T-helper 1 cell (primary cell): ENCODE results near the gene NTRK2.

Experiments used
- DNase-seq, 5 donors: peaks; one replicate each; pipeline ENCODE4 v3.0.0-alpha.2; 2012 to 2020

Gene NTRK2

DNA sequence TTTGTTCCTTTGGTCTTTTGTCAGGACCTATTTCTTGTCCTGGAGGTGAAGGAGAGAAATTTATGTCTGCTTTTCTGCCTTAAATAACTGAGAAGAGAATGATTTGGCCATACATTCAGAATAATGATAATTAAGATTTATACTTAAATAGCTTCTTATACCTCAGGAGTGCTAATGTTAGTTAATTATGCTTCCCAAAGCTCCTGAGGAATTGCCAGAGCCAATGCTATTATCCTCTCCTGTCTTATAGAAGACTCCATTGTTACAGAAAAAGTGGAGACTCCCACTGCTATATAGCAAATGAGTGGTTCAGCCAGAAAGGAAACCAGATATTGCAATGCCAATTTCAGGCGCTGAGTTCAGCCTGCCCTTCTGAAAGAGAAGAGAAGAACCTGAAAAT is 67.0 kb downstream of the NTRK2 start:
- DNase-seq = no peak

DNA sequence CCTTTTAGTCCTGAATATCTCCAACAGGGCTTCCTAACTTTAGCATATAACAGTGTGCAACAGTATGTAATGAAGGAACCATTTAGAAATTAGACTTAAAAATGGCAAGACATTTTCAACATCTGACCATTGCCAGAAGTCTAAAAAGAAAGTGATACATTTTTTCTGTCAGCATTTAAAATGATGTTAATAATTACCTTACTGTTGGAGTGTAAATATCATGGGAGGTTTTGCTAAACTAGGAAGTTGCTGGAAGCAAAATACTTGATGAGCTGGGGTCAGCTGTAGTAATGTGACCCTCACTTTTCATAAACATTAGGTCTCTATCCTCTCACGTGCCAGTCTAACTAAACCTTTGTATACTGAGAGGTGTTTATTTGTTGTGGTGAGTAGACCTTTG is 68.8 kb downstream of the NTRK2 start:
- DNase-seq = no peak

DNA sequence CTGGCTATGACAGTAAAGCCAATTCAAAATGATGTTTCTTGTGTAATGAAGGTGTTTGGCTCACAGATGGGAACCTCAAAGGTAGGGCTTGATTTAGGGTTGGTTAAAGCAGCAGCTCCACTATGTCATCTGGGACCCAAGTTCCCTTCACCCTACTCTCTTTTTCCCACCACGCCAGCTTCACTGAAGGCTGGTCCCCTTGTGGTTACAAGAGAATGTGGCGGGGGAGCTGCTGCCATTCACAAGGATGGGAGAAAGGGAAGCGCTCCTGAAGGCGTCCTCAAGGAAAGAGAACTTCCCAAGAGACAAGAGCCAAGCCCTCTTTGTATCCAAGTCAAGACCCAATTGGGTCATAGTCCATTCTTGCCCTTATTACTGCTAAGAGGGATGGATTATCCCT is 72.7 kb downstream of the NTRK2 start:
- DNase-seq = no peak

DNA sequence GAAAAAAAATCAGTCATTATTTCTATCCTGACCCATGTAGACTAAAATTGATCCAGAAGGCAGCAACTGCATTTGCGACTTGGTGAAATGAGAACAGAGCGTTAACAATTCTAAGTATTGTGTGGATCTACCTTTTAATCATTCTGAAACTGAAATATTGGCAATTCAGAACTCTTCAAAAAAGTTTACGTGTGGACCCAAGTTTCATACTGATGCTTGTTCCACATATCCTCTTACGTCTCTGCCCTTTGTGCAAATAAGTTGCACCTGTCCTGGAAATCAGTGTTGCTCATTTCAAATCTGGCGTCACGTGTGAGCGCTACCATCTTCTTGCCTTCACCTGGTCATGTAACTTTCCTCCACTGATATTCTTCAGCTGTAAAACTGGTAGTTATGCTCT is 74.7 kb downstream of the NTRK2 start:
- peak in 1 of 5 donors; percentile 56 for DNase-seq

DNA sequence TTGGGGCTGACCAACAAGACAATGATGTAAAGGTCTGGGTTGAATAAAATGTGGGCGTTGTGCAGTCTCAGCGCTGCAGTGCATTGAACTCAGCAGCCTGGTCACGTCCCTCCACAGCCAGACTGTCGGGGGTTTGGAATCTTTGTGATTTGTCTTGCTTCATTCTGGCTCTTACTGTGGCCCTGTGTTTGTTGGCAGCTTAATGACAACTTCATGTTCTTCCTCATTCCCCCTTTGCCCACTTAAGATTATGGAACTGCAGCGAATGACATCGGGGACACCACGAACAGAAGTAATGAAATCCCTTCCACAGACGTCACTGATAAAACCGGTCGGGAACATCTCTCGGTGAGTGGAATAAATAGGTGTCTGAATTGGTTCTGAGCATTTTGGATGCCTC is 75.2 kb downstream of the NTRK2 start:
- DNase-seq = no peak

DNA sequence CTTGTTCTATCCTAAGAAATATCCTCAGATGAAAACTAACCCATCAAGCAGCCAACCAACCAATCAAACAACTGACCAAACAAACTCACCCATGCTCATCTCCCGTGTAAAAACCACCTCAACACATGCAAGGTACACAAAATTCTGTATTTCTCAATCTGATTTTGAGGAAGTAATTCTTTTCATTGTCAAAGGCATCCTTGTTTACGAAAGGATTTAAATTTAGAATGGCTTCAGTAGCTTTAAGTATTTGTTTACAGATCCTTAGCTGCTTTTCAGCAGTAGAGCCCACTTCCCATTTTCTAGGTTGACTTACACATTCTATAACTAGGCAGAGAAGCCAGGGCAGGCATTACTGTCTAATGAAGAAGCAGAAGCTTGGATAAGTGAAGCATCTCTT is 78.6 kb downstream of the NTRK2 start:
- DNase-seq = no peak

DNA sequence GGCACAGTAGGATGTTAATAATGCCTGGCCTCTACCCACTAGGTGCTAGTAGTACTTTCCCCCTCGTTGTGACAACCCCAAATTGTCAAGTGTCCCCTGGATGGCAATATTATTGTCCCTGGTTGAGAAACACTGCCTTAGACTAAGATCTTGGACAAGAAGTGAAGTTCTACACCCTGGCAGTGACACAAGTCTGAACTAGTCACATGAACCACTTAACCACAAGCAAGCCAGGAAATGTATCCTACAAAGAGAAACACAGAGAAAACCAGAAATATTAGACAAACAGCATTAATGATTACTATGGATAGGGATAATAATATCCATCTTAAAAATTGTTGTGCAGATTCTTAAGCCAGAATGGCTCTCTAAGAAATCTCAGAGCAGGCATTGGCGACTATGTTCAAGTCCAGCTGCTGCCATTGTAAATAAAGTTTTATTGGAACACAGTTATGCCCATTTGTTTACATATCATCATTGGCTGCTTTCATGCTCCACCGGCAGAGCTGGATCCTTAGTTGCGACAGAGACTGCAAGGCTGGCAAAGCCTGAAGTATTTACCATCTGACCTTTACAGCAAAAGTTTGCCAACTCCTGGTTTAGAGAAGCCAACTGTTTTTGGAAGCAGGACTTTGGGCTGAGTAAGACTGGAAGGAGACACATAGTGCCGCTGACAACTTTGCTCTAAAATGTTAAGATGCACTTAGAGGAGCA is 80.8 kb downstream of the NTRK2 start:
- peak in 1 of 5 donors; percentile 37 for DNase-seq

DNA sequence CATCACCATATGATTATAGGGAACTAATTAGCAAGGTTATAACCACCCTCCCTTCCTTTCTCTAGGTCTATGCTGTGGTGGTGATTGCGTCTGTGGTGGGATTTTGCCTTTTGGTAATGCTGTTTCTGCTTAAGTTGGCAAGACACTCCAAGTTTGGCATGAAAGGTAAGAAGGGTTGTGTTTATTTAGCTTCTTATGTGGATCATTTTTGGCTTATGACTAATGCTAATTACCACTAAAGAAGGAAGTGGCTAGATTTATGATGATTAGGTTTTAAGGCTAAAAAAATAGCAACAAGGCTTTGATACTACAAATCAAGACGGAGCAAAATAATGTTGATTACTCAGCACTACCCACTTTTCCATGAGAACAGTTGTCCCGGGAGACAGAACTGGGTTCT is 82.4 kb downstream of the NTRK2 start:
- DNase-seq = peak in 1 of 5 donors; percentile 40

DNA sequence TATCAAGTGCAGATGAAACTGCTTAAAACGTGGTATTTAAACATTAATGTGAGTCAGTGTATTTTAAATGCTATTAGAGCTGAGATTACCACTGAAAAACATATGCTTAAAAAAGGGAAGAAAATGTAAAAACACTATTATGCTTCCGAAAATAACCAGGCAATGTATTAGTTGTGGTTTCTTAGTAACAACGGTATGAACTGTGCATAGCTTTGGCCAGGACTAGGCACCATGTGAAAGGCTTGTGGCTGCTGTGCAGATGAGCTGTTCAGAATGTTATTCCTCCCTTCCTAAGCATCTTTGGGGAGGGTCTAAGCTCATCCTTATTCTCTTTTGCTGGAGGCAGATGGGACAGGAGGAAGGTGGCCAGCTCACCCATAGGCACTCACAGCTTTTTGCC is 84.9 kb downstream of the NTRK2 start:
- DNase-seq = no peak

DNA sequence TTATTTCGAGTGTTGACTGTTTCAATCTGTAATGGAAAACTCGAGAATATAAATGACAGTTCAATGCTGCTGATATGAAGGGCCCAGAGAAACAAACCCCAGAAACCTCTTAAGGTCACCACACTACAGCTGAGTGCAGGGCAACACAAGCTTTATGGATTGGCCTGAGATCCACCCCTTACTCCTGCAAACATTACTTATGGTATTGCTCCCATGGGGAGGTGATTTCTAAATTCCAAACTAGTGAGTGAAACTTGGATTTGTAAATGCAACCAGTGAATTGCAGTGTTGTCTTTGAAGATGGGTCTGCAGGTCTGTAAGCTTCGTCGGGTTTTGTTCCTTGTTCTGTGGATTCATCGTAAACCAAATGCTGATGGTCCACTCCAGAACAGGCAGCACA is 85.4 kb downstream of the NTRK2 start:
- DNase-seq = no peak

DNA sequence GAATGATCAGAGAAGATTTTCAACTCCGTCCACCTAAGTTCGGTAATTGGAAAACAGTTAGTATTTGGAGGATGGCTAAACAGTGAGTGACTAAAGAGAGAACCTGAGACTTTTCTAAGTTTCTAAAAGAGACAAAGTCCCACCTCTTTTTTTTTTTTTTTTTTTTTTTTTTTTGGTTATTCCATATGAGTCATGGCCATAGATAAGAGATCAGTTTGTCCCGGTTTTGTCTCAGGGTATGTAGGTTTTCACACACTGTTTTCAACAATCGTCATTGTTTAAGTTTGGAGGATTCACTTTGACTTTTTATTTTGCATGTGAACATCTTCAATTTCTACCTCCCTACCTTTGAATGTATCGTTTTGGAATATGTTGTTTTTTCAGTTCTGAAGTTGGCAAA is 85.9 kb downstream of the NTRK2 start:
- DNase-seq = no peak

DNA sequence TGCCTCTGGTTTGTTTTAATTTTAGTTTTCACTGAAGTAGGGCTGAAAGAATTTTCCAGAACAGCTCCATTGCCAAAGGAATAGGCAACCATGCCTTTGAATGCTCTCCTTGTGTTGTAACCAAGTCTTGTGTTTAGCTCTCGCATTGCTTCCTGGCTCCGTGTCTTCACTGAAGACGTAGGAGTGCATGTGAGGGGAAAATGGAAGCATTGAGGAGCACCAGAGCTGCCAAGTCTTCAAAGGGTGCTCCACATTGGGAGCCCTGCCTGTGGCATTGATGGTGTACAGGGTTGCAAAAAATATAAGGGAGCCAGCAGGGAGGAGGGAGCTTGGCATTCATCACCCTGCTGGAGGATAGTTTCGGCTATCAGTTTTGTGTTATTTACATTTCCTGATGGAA is 86.6 kb downstream of the NTRK2 start:
- DNase-seq = no peak

DNA sequence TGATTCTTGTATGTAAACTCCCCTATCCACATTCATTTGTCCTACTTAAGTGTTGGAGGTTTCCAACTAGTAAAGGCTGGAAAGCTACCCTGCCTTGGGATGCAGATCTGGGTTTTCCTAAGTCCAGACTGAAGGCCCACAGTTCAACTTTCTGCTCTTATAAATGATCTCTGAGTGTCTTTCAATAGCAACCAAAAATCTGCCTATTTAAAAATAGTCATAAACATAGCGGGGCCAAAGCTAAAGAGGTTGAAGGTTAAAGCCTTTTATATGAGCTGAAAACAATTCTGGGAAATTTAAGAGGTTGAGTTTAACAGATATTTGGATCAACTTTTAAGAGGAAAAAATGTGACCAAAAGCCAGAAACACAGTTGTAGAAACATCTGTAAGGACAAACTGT is 87.2 kb downstream of the NTRK2 start:
- no peak for DNase-seq

DNA sequence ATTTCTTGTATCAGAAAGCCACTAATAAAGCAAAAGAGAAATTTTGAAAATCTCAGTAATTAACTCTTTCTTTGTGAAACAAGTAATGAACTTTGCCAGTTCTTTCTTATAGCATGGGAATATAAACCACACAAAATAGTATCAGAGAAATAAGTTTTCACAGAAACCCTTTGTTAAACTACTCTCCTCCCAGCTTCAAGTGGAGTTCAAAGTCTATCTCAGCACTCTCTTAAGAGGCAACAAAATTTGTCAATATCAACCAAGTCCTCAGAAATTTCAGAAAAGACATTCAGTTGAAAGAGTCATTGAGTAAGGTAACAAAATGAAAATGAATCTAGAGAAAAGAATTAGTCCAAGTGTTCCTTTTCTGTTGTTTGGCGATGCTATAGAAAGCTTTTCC is 89.3 kb downstream of the NTRK2 start:
- DNase-seq = no peak

DNA sequence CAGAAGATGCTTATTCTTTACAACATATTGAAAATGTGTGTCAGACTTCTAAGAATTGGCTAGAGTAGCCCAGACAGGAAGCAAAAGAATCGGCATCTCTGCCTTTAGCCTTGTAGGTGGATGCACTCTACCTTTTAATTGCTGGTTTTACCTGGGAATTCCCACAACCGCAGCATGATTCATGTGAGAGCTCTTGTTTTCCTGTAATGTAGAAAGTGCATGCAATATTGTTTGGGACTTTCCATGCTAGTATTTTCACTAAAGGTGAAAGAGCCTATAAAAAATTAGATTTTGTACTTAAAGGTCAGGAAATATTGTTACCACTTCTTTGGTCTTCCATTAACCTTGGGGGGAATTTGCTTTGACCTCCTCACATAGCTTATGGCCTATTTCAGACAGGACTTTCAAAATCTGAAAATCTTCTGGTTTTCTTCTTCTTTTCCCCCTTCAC is 89.8 kb downstream of the NTRK2 start:
- peak in 1 of 5 donors; percentile 55 for DNase-seq

DNA sequence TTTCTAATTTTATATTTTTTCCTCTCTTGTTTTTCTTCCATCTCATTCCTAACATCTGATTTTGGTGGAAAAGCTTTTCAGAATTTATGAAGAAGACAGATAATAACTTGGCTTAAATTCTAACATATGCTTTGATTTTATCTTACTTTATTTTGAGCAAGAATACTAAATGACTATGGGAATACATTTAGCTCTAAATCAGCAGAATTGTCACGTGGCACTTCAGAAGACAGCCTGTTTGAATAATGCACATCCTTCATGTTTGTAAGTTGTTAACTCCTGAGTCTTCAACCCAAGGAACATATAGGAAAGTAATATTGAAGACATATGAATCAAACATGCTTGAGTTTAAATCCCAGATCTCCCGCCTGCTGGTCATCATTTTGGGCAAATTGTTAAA is 90.3 kb downstream of the NTRK2 start:
- no peak for DNase-seq

DNA sequence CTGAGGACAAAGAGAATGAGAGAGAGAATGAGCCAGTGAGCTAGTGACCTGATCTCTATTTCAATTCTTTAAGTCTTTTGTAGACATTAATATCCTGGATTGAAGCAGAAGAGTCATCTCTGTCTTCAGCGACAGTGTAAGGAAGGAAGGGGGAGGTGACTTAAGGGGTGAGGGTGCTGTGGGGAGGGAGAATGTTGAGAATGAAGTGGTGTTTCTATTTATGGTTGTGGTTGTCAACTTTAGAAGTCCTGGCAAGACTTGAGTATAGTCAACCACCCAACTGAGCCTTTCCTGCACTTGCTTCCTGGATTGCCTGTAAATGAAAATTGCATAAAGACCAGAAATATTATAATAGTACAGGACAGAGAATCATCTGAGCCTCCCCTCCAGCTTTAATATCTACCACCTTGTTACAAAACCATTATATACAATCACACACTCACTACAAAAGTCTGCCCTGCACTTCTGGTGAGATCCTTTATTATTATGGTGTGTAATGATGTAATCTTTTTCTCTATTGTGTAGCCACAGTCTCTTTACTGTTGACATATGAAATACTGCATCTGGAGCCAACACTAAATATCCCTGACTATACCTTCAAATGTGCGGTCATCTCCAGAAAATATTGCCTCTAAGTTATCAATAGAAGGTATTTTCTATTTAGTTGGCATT is 91.7 kb downstream of the NTRK2 start:
- DNase-seq = peak in 1 of 5 donors; percentile 74

DNA sequence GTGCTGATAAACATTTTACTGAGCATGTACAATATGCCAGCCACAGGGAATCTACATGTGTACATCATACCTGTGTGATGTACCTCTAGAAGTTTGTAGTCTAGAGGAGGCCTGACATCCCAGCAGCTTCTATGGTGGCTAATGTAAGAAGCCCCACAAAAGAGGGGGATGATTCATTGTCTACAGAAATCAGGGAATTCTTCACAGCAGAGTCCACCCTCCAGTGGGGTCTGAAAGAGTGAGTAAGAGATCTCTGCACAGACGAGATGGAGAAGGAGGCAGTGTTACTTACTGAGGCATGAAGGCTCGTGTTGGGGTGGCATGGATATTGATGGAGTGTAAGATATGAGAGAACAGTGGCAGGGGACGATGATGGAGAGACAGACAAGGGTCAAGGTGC is 103.0 kb downstream of the NTRK2 start:
- DNase-seq = no peak

DNA sequence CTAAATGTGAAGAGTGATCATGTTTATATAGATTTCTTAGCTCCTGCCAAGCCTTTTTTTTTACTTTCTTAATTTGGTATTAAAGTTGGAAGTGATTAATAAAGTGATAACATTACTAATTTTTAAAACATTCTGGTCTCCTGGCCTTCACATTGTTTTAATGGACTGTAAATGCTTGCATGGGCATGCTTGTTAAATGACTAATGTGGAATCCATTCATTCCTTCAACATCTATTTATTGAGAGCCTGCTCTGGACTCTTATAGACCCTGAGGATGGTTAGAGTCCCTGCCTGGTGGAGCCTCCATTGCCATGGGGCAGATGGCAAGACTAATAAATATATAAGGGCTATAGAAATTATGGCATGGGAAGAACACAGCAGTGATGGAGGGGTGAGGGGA is 103.5 kb downstream of the NTRK2 start:
- no peak for DNase-seq

DNA sequence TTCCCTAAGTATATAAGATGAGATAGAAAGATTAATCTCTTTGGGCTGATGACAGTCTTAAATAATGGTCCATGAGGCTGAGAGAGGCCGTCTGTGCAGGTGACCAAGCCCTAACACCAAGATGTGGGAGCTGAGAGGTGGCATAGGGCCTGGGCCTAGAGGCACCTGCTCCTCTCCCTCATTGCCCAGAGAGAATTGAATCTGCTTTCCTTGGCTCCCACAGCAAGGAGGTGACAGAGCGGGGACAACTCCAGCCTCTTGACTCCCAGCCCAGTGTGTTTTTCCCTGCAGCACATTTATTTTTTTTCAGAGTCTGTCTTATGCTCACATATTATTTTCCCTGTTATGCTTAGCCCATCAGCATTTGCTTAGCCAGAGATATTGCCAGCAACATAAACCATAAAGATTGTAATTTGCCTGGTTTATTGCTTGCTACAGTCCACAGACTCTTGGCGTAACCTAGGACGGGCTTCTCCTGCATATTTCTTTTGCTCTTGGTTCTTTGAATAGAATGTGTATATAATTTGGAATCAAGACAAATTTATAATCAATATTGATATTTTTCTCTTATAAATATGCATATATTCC is 105.6 kb downstream of the NTRK2 start:
- no peak for DNase-seq

DNA sequence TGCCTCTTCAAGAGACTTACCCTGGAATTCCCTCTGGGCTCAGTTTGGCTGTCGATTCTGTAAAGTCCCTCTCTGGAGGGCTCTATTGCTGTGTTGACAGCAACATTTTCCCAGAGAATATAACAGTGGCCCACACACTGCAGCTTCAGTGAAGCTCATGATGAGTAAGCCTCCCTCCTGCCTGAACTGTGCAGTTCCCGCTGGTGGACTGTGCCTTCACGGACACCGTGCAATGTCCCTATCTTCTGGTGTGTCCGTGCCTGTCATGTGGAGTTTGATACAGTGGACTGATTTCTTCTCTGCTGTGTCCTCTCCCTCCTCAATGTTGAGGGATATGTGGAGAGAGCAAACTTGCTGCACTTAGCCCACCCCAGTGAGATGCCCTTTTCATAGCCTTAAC is 109.0 kb downstream of the NTRK2 start:
- DNase-seq = no peak

DNA sequence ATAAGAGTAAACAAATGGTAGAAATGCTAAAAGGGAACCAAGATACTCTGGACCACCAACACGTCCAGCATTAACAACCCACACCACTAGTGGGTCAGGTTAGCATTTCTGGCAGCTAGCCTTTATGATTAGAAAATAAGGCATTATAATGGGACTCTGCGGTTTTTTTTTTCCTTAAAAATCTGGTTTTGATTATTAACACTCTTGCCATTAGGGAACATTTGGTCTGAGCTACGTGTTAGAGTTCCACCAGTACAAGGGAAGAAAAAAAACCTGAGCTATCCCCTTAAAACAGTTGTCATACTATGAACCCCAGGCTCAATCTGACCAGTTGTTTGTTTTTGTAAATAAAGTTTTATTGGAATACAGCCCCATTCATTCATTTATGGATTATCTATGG is 110.4 kb downstream of the NTRK2 start:
- DNase-seq = no peak

DNA sequence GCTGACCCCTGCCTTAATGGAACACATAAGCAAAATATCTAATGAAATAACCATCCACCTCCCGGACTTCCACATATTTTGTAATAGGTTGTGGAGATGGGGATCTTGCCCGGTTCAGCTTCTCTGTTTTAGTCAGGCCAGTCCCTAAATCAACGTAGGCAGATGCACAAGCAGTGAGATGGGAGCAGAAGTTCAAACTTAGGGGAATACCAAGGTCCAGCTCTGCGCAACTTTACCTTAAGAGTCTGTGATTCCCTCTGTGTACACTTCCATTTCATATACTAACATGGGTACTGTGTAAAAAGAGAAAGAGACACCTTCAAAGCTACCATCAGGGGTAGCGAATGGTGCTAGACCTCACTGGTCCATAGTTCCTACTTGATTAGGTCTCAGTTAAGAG is 110.9 kb downstream of the NTRK2 start:
- DNase-seq = no peak

DNA sequence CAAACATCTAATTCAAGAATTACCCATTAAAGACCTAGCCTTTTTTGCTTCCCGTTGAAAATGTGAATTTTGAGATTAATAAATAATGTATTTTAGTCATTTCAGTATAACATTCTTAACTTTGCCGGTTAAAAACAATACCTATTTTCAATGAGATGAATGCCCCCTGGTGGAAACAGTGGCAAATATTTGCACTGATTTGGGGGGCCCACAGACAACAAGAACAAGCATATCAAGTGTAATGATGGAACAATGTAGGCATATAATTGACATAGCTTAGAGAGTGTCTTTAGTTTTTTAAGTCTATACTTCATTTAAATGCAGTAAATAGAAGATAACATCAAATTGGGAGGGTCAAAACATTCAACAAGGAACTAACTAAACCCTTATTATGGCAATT is 111.9 kb downstream of the NTRK2 start:
- DNase-seq = peak in 1 of 5 donors; percentile 24
